ENCODE measurements around the gene FN3KRP. TPM values are rescaled to one million over a fixed set of nuclear protein-coding genes. Genes with fewer than 3 reads are reported as not detected.

FN3KRP gene
- total RNA-seq, 2 donors from 2014 or later: 34.5 to 40.0 TPM

DNA sequence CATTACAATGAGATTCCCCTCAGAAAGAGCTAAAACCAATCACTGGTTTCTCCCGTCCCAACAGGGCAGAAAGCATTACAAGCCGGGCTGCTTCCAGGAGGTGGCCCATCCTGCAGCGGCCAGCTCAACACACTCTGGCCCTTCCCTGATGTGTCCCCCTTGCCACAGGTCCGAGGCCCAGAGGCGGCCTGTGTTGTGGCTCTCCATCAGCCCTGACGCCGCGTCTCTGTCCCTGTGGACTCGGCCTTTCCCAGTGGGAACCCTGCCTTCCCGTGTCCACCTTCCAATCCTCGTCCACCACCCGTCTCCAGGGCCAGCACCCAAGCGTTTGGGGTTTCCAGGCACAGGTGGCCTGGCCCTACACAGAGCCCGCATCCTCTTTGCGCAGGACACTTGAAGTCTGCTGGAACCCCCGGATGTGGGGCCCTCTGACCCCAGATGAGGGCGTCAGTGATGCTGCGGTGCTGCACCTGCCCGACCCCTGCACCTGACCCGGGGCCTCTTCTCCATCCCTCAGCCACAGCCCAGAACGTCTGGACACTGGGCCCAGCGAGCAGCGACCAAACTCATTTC is 39.1 kb upstream of the FN3KRP start:
- no peak overlapping the region for H3K4me3 ChIP-seq (ENCODE audit: low read length)
- TF ChIP-seq, protein P1, sequence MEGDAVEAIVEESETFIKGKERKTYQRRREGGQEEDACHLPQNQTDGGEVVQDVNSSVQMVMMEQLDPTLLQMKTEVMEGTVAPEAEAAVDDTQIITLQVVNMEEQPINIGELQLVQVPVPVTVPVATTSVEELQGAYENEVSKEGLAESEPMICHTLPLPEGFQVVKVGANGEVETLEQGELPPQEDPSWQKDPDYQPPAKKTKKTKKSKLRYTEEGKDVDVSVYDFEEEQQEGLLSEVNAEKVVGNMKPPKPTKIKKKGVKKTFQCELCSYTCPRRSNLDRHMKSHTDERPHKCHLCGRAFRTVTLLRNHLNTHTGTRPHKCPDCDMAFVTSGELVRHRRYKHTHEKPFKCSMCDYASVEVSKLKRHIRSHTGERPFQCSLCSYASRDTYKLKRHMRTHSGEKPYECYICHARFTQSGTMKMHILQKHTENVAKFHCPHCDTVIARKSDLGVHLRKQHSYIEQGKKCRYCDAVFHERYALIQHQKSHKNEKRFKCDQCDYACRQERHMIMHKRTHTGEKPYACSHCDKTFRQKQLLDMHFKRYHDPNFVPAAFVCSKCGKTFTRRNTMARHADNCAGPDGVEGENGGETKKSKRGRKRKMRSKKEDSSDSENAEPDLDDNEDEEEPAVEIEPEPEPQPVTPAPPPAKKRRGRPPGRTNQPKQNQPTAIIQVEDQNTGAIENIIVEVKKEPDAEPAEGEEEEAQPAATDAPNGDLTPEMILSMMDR (conservative IDR thresholded peaks at IDR 0.05): no peak
- Mint-ChIP-seq H3K27me3 (ENCODE audit: insufficient read depth) (no peaks in the 10 kb centered on the region), H3K36me3 (ENCODE audit: low read depth) (no peaks in the 10 kb centered on the region), H3K9me3 (peaks cover 13% of the 10 kb centered on the region), H3K4me1 (no peaks in the 10 kb centered on the region), H3K4me3 (no peak overlapping the region), H3K27ac (no peak overlapping the region)
- DNase-seq: no peak
- H3K9ac ChIP-seq (ENCODE audit: extremely low read depth, low read length, poor library complexity, severe bottlenecking): no peak overlapping the region
- no peaks in the 10 kb centered on the region for H3K4me1 ChIP-seq (ENCODE audit: control insufficient read depth, insufficient read depth, low read length)
- WGBS, 2 experiments (ENCODE audit: insufficient coverage in 1 of 2, insufficient read length in 1 of 2): 84 to 88% methylated on average over 23 of the region's 23 CpGs
- no peak overlapping the region for H3K27ac ChIP-seq (ENCODE audit: low read depth, low read length)
- H3K36me3 ChIP-seq (ENCODE audit: control insufficient read depth, insufficient read depth, low read length): no peaks in the 10 kb centered on the region
- peaks cover 13% of the 10 kb centered on the region for H3K9me3 ChIP-seq (ENCODE audit: control insufficient read depth, low read length)
- no peaks in the 10 kb centered on the region for H3K27me3 ChIP-seq (ENCODE audit: control insufficient read depth, insufficient read depth, low read length, poor library complexity, severe bottlenecking)

DNA sequence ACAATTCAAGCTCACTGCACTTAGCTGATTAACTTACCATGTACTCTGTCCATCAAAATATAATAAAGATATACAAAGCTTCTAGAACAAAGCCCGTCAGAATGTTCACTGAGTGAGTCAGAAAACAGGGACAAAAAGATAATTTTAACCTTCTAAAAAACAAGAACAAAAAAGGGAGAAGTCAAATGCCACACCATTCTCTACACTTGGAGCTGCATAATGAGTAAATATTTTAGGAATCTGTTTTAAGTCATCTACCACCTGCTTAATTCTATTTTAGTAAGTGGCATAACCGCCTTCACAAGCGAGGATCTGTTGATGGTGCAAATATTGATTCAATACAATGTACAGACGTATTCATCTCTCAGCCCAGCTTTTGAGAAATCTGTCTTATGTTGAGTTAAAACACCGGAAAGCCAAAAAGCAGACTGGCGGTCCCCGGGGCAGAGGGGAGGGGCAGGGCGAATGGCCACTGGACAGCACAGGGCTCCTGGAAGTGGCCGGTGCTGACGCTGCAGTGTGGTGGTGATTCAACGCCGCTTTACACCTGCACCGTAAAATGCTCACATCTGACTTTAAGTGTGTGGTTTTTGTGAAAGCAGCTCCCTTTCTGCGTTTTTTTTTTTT is 38.1 kb upstream of the FN3KRP start:
- WGBS, 2 experiments (ENCODE audit: insufficient coverage in 1 of 2, insufficient read length in 1 of 2): 86 to 94% methylated on average over 9 to 13 of the region's 14 CpGs
- no peaks in the 10 kb centered on the region for H3K27me3 ChIP-seq (ENCODE audit: control insufficient read depth, insufficient read depth, low read length, poor library complexity, severe bottlenecking)
- no peak overlapping the region for H3K4me3 Mint-ChIP-seq
- H3K9ac ChIP-seq (ENCODE audit: extremely low read depth, low read length, poor library complexity, severe bottlenecking): no peak overlapping the region
- no peaks in the 10 kb centered on the region for H3K4me1 ChIP-seq (ENCODE audit: control insufficient read depth, insufficient read depth, low read length)
- H3K27ac ChIP-seq (ENCODE audit: low read depth, low read length): no peak overlapping the region
- H3K4me3 ChIP-seq (ENCODE audit: low read length): no peak overlapping the region
- H3K9me3 ChIP-seq (ENCODE audit: control insufficient read depth, low read length): peaks cover 13% of the 10 kb centered on the region
- TF ChIP-seq, protein P1 (conservative IDR thresholded peaks at IDR 0.05): no peak
- H3K27me3 Mint-ChIP-seq (ENCODE audit: insufficient read depth): no peaks in the 10 kb centered on the region
- H3K9me3 Mint-ChIP-seq: peaks cover 14% of the 10 kb centered on the region
- no peaks in the 10 kb centered on the region for H3K36me3 ChIP-seq (ENCODE audit: control insufficient read depth, insufficient read depth, low read length)
- no peaks in the 10 kb centered on the region for H3K36me3 Mint-ChIP-seq (ENCODE audit: low read depth)
- no peak overlapping the region for H3K27ac Mint-ChIP-seq
- no peaks in the 10 kb centered on the region for H3K4me1 Mint-ChIP-seq
- no peak for DNase-seq

DNA sequence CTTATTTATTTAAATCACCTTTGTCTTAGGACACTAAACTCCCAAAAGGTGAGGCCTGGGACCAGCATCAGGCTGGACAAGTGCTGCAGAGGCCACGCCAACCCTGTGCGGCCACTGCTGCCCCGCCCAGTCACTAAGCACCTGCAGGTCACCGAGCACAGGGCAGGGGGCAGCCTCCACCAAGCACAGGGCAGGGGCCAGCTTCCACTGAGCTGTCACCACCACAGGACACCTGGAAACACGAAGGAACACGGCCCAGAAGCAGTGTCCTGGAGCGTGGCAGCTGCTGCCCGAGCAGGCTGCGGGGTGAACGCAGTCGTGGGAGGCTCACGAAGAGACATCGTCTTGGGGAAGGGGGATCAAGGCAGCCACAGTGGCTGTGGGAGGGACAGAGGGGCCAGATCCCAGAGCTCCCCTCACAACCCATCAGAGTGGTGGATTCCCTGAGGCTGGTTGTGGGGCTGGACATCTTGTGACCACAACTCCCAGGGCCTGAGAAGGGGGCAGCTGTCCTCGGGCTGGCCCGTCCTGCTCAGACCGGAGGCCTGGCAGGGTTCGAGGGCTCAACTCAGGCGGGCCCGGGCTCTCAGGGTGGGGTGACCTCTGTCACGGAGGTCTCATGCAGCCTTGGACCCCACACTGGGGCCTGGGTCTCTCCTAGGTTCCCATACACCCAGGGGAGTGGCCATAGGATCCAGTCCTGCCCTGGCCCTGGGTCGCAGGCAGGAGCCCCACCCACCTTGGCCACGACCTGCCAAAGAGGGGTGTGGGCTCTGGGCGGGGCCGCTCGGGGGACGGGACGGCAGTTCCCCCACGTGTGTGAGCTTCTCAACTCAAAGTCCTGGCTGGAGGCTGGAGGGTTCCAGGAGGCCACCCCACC is 36.7 kb upstream of the FN3KRP start:
- peaks cover 13% of the 10 kb centered on the region for H3K9me3 ChIP-seq (ENCODE audit: control insufficient read depth, low read length)
- H3K4me1 Mint-ChIP-seq: no peaks in the 10 kb centered on the region
- no peak overlapping the region for H3K4me3 ChIP-seq (ENCODE audit: low read length)
- no peaks in the 10 kb centered on the region for H3K4me1 ChIP-seq (ENCODE audit: control insufficient read depth, insufficient read depth, low read length)
- TF ChIP-seq, protein P1 (conservative IDR thresholded peaks at IDR 0.05): peak; percentile 55
- H3K36me3 Mint-ChIP-seq (ENCODE audit: low read depth): no peaks in the 10 kb centered on the region
- no peak overlapping the region for H3K4me3 Mint-ChIP-seq
- H3K27me3 ChIP-seq (ENCODE audit: control insufficient read depth, insufficient read depth, low read length, poor library complexity, severe bottlenecking): no peaks in the 10 kb centered on the region
- H3K9ac ChIP-seq (ENCODE audit: extremely low read depth, low read length, poor library complexity, severe bottlenecking): no peak overlapping the region
- peaks cover 14% of the 10 kb centered on the region for H3K9me3 Mint-ChIP-seq
- DNase-seq: peak; percentile 77
- H3K27ac Mint-ChIP-seq: no peak overlapping the region
- H3K27me3 Mint-ChIP-seq (ENCODE audit: insufficient read depth): no peaks in the 10 kb centered on the region
- 85 to 86% methylated on average over 14 to 28 of the region's 28 CpGs for WGBS, 2 experiments (ENCODE audit: insufficient coverage in 1 of 2, insufficient read length in 1 of 2)
- no peaks in the 10 kb centered on the region for H3K36me3 ChIP-seq (ENCODE audit: control insufficient read depth, insufficient read depth, low read length)
- H3K27ac ChIP-seq (ENCODE audit: low read depth, low read length): no peak overlapping the region

Data from endodermal cell (in vitro differentiated cells).